HEK293T (cell line): ENCODE measurements around the gene RADX.

Experiments used
- BHLHE40 ChIP-seq: fragments of 450-650 bp; IDR thresholded peaks from 2 replicates; pipeline ENCODE4 v1.6.1; 2016; ENCODE audit warnings: mild to moderate bottlenecking, moderate library complexity, borderline replicate concordance
- ELF4 ChIP-seq: fragments of 450-650 bp; IDR thresholded peaks from 2 replicates; pipeline ENCODE4 v1.6.1; 2017; ENCODE audit warnings: antibody characterized with exemption
- TARDBP ChIP-seq: fragments of 450-650 bp; IDR thresholded peaks from 2 replicates; pipeline ENCODE4 v1.6.1; 2016
- ZNF384 ChIP-seq: fragments of 450-650 bp; IDR thresholded peaks from 2 replicates; pipeline ENCODE4 v1.6.1; 2016

DNA sequence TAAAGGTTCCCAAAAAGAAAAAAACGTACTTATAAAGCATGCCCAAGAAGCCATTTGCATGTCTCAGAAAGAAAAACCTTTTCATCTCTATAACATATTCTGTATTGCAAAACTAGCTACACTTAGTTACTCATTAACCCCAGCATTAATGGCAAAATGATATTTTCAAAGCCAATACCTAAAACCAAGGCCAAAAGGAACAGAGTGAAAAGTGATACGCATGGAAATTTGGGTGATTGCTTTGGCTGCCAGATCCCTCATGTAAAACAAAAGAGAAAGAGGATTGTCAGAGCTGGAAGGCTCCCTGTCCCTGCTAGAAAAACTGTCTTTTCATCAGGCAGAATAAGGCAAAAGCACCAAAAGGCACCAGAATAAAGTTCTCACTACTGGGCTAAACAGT is 46.8 kb upstream of the RADX start:
- TF ChIP-seq TARDBP (no peak), BHLHE40 (no peak), ELF4 (no peak), ZNF384 (no peak)
